B cell (primary cell): ENCODE measurements around the gene GCNA. TPM values are rescaled to one million over a fixed set of nuclear protein-coding genes. Genes with fewer than 3 reads are reported as not detected.

Source experiments
- ATAC-seq: fragments of 200-7000 bp; cut with Tn5 transposase; one replicate; pipeline ENCODE4 v1.10.0; 2021; ENCODE audit warnings: low read depth, mild to moderate bottlenecking, moderate number of reproducible peaks, moderate library complexity
- CTCF ChIA-PET: fragments of 350-600 bp; sonication (Branson Sonifier 250); formaldehyde crosslinking; loops from one replicate; lab custom pipeline; 2021; ENCODE audit warnings: antibody characterized with exemption, inconsistent platforms; lab: Charles Lee
- POLR2A ChIA-PET: fragments of 350-600 bp; sonication (Branson Sonifier 250); formaldehyde crosslinking; loops from one replicate; lab custom pipeline; 2021; ENCODE audit warnings: antibody characterized with exemption; lab: Charles Lee
- DNase-seq: peaks from one replicate; pipeline ENCODE4 v3.0.0; 2013
- H2AFZ ChIP-seq: 2 replicates; pipeline ENCODE4 v1.6.1; 2012; ENCODE audit warnings: mild to moderate bottlenecking, low read depth, low read length; ENCODE audit not compliant: insufficient read depth, poor library complexity, severe bottlenecking
- H3K27ac ChIP-seq, 2 donors: 1 replicate in 1 of 2; 2 replicates in 1 of 2; pipeline ENCODE4 v1.5.1; 2012 to 2013; ENCODE audit warnings: low read length in 2 of 2, mild to moderate bottlenecking in 2 of 2, moderate library complexity in 1 of 2
- H3K27me3 ChIP-seq, 4 experiments: fragments of 200-600 bp in 1 of 4; sonication (generic) in 1 of 4; replicated peaks in 1 of 4; 1 replicate in 2 of 4; 2 replicates in 2 of 4; pipeline versions ENCODE4 v1.6.1 to v1.7.0; 2013 to 2016; ENCODE audit warnings: low read length in 3 of 4, mild to moderate bottlenecking in 2 of 4, mixed read lengths in 1 of 4, moderate library complexity in 1 of 4; ENCODE audit not compliant: insufficient read depth in 4 of 4, control insufficient read depth in 3 of 4; ENCODE audit errors: control extremely low read depth in 1 of 4
- H3K36me3 ChIP-seq, 2 experiments: replicated peaks in 1 of 2; 1 replicate in 1 of 2; 2 replicates in 1 of 2; pipeline versions ENCODE4 v1.6.1 to v1.7.1; 2013; ENCODE audit warnings: low read length in 1 of 2; ENCODE audit not compliant: insufficient read depth in 2 of 2, control insufficient read depth in 1 of 2; ENCODE audit errors: control extremely low read depth in 1 of 2, extremely low read depth in 1 of 2
- H3K4me1 ChIP-seq, 2 donors: fragments of 200-600 bp in 1 of 2; sonication (generic) in 1 of 2; 1 replicate in 1 of 2; 2 replicates in 1 of 2; pipeline versions ENCODE4 v1.5.1 to v1.6.1; 2013 to 2017; ENCODE audit warnings: low read length in 2 of 2; ENCODE audit not compliant: control insufficient read depth in 2 of 2, insufficient read depth in 2 of 2
- H3K4me2 ChIP-seq: replicated peaks from 2 replicates; pipeline ENCODE3; 2012; ENCODE audit warnings: mild to moderate bottlenecking, low read depth, low read length; ENCODE audit not compliant: poor library complexity, severe bottlenecking
- H3K4me3 ChIP-seq, 5 experiments: fragments of 200-600 bp in 1 of 5; sonication (generic) in 1 of 5; 1 replicate in 3 of 5; 2 replicates in 2 of 5; pipeline versions ENCODE4 v1.5.1 to v1.7.0; 2011 to 2016; ENCODE audit warnings: low read length in 4 of 5, mild to moderate bottlenecking in 4 of 5, low read depth in 2 of 5, control low read depth in 1 of 5, moderate library complexity in 1 of 5; ENCODE audit not compliant: insufficient read depth in 1 of 5; ENCODE audit errors: control extremely low read depth in 1 of 5, extremely low read depth in 1 of 5
- H3K79me2 ChIP-seq: fragments of 200-600 bp; sonication (generic); one replicate; pipeline ENCODE4 v1.6.0; 2016; ENCODE audit warnings: low read length; ENCODE audit not compliant: control insufficient read depth, insufficient read depth
- H3K9ac ChIP-seq: fragments of 200-600 bp; sonication (generic); 2 replicates; pipeline ENCODE4 v1.6.1; 2017; ENCODE audit warnings: mild to moderate bottlenecking, low read length, moderate library complexity
- H3K9me3 ChIP-seq, 3 donors: one replicate each; pipeline versions ENCODE4 v1.6.1 to v1.7.1; 2013; ENCODE audit warnings: low read length in 2 of 3; ENCODE audit not compliant: control insufficient read depth in 2 of 3, insufficient read depth in 1 of 3; ENCODE audit errors: control extremely low read depth in 1 of 3
- H4K20me1 ChIP-seq: 2 replicates; pipeline ENCODE4 v1.6.0; 2012; ENCODE audit warnings: mild to moderate bottlenecking, low read length; ENCODE audit not compliant: insufficient read depth, control insufficient read depth, poor library complexity, severe bottlenecking
- H3K27ac Mint-ChIP-seq: one replicate; pipeline ENCODE4 v1.8.0; 2021; ENCODE audit warnings: mixed read lengths
- H3K27me3 Mint-ChIP-seq: one replicate; pipeline ENCODE4 v1.8.0; 2021; ENCODE audit warnings: mixed read lengths
- H3K4me1 Mint-ChIP-seq: one replicate; pipeline ENCODE4 v1.8.0; 2021; ENCODE audit warnings: mixed read lengths
- H3K4me3 Mint-ChIP-seq: one replicate; pipeline ENCODE4 v1.8.0; 2021; ENCODE audit warnings: mixed read lengths
- H3K9me3 Mint-ChIP-seq: one replicate; pipeline ENCODE4 v1.8.0; 2022; ENCODE audit warnings: mixed read lengths; ENCODE audit not compliant: insufficient read depth
- CTCF ChIP-seq: fragments of 200-600 bp; IDR thresholded peaks from one replicate; pipeline ENCODE4 v1.8.0; 2022; ENCODE audit warnings: antibody characterized with exemption, mild to moderate bottlenecking
- EZH2 ChIP-seq: IDR thresholded peaks from 2 replicates; pipeline ENCODE4 v1.6.1; 2012; ENCODE audit warnings: borderline replicate concordance, low read depth, mild to moderate bottlenecking, moderate library complexity, low read length; ENCODE audit not compliant: insufficient read depth, poor library complexity, severe bottlenecking
- WGBS: methylation state at CpG from one replicate; pipeline ENCODE4 v1.1.5; 2013; ENCODE audit warnings: missing lambda C conversion rate; ENCODE audit not compliant: insufficient coverage; 5-methylcytosine and 5-hydroxymethylcytosine counted together
- intact Hi-C: fragments of 100-400 bp; cut with micrococcal nuclease; formaldehyde crosslinking; loops from one replicate; pipeline ENCODE4 v1.10.0; 2022
- polyA plus RNA-seq: library from polyadenylated mRNA; depleted of rRNA; stranded (reverse); fragments of >200 nt; gene quantifications from 2 replicates; pipeline ENCODE4 v1.2.3, GENCODE V29; 2012
- total RNA-seq, 2 donors: library from RNA; stranded (reverse); fragments of 120-200 nt in 1 of 2; gene quantifications; 1 replicate in 1 of 2; 2 replicates in 1 of 2; pipeline versions ENCODE4 v1.2.3 to v1.2.4, GENCODE V29; 2013 to 2022

The GCNA gene
- total and polyA plus RNA-seq, 2 donors (not counting 1 experiment from before 2014, with no cell fraction given) = 4.7 to 6.2 TPM

DNA sequence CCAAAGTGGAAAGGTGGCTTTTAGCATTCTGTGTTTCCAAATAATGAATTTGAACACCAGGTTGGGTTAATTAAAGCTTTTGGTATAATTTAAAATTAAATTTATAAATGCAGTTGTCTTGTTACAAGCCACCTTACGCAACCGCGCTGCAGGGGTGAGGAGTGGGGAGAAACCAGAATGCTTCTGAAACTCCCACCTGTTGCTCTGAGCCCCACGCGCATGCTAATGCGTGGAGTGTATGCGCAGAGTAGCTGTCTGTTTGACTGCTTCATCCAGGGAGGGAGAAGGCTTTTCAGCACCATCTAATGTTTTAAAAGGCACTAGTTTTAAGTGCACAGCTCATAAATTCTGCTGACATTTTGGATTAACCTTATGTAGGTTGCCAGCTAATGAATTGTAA lies 32.9 kb upstream of the GCNA start:
- no peak for TF ChIP-seq CTCF
- no peak for TF ChIP-seq EZH2
- intact Hi-C loops = loop anchor here (10.0 kb wide), 1 partner anchor 91 kb away; no protein-coding TSS in a partner anchor
- peaks cover 27% of the 10 kb centered on the region for H3K4me1 Mint-ChIP-seq
- no peak overlapping the region for H3K9ac ChIP-seq
- H3K27me3 Mint-ChIP-seq = no peaks in the 10 kb centered on the region
- ChIA-PET POLR2A (no interaction called here), CTCF (no interaction called here)
- H3K4me1 ChIP-seq = peaks cover 23% of the 10 kb centered on the region in 2 donors
- H3K27me3 ChIP-seq = no peaks in the 10 kb centered on the region
- no peak overlapping the region for H3K27ac Mint-ChIP-seq
- peaks cover 1 to 64% of the 10 kb centered on the region in 2 experiments for H3K36me3 ChIP-seq
- no peak overlapping the region for H3K4me3 ChIP-seq
- no peak overlapping the region for H2AFZ ChIP-seq
- DNase-seq = no peak
- H4K20me1 ChIP-seq = peaks cover 13% of the 10 kb centered on the region
- H3K4me3 Mint-ChIP-seq = no peak overlapping the region
- H3K4me2 ChIP-seq = no peak overlapping the region
- no peak overlapping the region for H3K27ac ChIP-seq
- WGBS = no CpG with 5 or more reads among the region's 7 CpGs
- no peaks in the 10 kb centered on the region for H3K9me3 Mint-ChIP-seq
- H3K79me2 ChIP-seq = peaks cover 73% of the 10 kb centered on the region
- H3K9me3 ChIP-seq = no peaks in the 10 kb centered on the region
- ATAC-seq = no peak

DNA sequence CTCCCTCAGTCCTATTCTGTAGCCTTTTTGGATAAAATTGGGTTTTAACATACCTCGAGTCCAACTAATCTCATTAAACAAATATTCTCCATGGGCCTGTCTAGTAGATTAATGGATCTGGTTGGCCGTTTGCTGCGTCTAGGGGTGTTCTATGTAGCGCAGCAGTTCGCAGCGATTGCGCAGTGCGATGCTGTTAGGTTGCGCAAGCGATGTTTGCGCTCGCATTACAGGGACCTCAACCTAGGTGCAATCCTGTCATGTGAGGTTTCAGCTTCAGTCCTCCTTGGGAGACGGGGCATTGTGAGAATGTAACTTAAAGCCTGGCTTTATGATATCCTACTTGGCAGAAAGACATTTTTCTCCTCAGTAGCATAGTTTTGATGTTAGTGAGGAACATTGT lies 31.4 kb upstream of the GCNA start:
- ATAC-seq = no peak
- Histone ChIP-seq H3K27me3 (no peaks in the 10 kb centered on the region), H3K27ac (no peak overlapping the region), H3K36me3 (peaks cover under 1 to 64% of the 10 kb centered on the region in 2 experiments), H3K4me1 (peaks cover 8 to 11% of the 10 kb centered on the region in 2 donors), H4K20me1 (peaks cover 7% of the 10 kb centered on the region), H3K4me3 (no peak overlapping the region), H3K9me3 (no peaks in the 10 kb centered on the region), H3K9ac (no peak overlapping the region), H3K79me2 (peaks cover 70% of the 10 kb centered on the region), H3K4me2 (no peak overlapping the region), H2AFZ (no peak overlapping the region)
- TF ChIP-seq EZH2 (no peak), CTCF (no peak)
- no peak for DNase-seq
- H3K4me1 Mint-ChIP-seq = peaks cover 17% of the 10 kb centered on the region
- no peak overlapping the region for H3K4me3 Mint-ChIP-seq
- ChIA-PET CTCF (no interaction called here), POLR2A (no interaction called here)
- no peak overlapping the region for H3K27ac Mint-ChIP-seq
- intact Hi-C loops = loop anchor here (10.0 kb wide), 1 partner anchor 92 kb away; no protein-coding TSS in a partner anchor
- H3K9me3 Mint-ChIP-seq = no peaks in the 10 kb centered on the region
- no peaks in the 10 kb centered on the region for H3K27me3 Mint-ChIP-seq
- WGBS = 96% methylated on average over 9 of the region's 13 CpGs
